ENCODE results near the gene TAPT1.

The TAPT1 gene

DNA sequence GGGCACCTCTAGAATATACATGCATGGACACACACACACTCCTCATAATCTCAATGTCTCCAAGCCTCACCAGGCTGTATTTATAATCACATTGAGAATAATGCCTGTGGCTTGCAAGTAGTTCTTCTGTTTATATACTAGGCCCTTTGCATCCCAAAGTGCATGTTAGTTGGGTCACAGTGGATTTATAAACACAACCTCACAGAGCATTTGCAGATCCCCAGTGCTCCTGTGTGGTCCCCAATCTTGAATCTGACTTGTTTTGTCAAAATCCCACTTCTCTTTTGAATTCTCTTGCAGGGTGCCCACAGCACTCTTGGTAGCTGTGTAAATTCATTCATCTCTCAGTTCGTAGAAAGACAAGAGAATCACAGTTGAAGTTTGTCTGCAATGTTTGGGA, 92.9 kb downstream of the TAPT1 start:
- no peak for DNase-seq (ENCODE audit: extremely low spot score)
- POLR2A ChIA-PET: no interaction called here
- no peak for TF ChIP-seq SUZ12 (IDR thresholded peaks at IDR 0.05)
- no peak for TF ChIP-seq FOXK2 (IDR thresholded peaks at IDR 0.05)
- TF ChIP-seq LEF1 (IDR thresholded peaks at IDR 0.05; ENCODE audit: borderline replicate concordance): no peak
- no peak for TF ChIP-seq L3MBTL2 (conservative IDR thresholded peaks at IDR 0.05)
- TF ChIP-seq ZNF384 (IDR thresholded peaks at IDR 0.05): no peak
- TF ChIP-seq CTBP1 (IDR thresholded peaks at IDR 0.05; ENCODE audit: borderline replicate concordance): no peak
- no peak for TF ChIP-seq FOXM1 (IDR thresholded peaks at IDR 0.05; ENCODE audit: borderline replicate concordance)
- CTCF ChIA-PET: no interaction called here

GRCh38 chr4:16131293-16131692, 95.0 kb downstream of the TAPT1 start:
- DNase-seq (ENCODE audit: extremely low spot score): no peak
- POLR2A ChIA-PET: no interaction called here
- TF ChIP-seq HDGF (IDR thresholded peaks at IDR 0.05; ENCODE audit: borderline replicate concordance) (no peak), L3MBTL2 (conservative IDR thresholded peaks at IDR 0.05) (no peak), NFRKB (IDR thresholded peaks at IDR 0.05) (no peak), BHLHE40 (IDR thresholded peaks at IDR 0.05; ENCODE audit: borderline replicate concordance) (no peak), FOXK2 (IDR thresholded peaks at IDR 0.05) (no peak), SUZ12 (IDR thresholded peaks at IDR 0.05) (no peak), PKNOX1 (IDR thresholded peaks at IDR 0.05) (no peak), ARNT (IDR thresholded peaks at IDR 0.05) (no peak), ZNF384 (IDR thresholded peaks at IDR 0.05) (no peak), FOXA1 (IDR thresholded peaks at IDR 0.05) (no peak), SP1 (IDR thresholded peaks at IDR 0.05) (no peak)
- CTCF ChIA-PET: no interaction called here

- POLR2A ChIA-PET: no interaction called here
- DNase-seq (ENCODE audit: extremely low spot score): no peak
- CTCF ChIA-PET: no interaction called here
- TF ChIP-seq SUZ12 (IDR thresholded peaks at IDR 0.05) (no peak), PKNOX1 (IDR thresholded peaks at IDR 0.05) (no peak), L3MBTL2 (conservative IDR thresholded peaks at IDR 0.05) (no peak), TARDBP (IDR thresholded peaks at IDR 0.05) (no peak), ELF4 (IDR thresholded peaks at IDR 0.05) (no peak), FOXK2 (IDR thresholded peaks at IDR 0.05) (no peak), ARNT (IDR thresholded peaks at IDR 0.05) (no peak), CTBP1 (IDR thresholded peaks at IDR 0.05; ENCODE audit: borderline replicate concordance) (no peak), BHLHE40 (IDR thresholded peaks at IDR 0.05; ENCODE audit: borderline replicate concordance) (no peak)
Measured at GRCh38 chr4:16129336-16129735, 96.9 kb downstream of the TAPT1 start.

DNA sequence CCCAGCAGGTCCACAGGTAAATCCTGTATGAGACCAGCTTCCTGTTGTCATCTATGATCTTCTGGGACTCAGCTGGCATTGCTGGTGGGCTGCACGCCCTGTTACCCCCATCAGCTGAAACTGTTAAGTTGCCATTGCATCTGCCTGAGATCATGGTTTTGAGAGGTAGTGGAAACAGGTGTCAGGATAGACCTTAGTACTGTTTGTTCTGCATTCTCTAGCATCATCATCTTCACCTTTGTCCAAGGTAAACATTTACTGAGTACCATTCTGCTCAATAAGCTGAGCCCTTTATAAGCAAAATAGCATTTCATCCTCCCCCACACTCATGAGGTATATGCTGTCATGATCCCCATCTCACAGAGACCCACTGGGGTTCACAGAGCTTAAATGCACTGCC, 99.6 kb downstream of the TAPT1 start:
- POLR2A ChIA-PET: no interaction called here
- CTCF ChIA-PET: interaction anchor here (1.2 kb wide), 1 partner anchor 8 kb away, joined by 3 read pairs; no protein-coding TSS in a partner anchor
- no peak for TF ChIP-seq FOXM1 (IDR thresholded peaks at IDR 0.05; ENCODE audit: borderline replicate concordance)
- no peak for TF ChIP-seq FOXK2 (IDR thresholded peaks at IDR 0.05)
- no peak for TF ChIP-seq PKNOX1 (IDR thresholded peaks at IDR 0.05)
- TF ChIP-seq L3MBTL2 (conservative IDR thresholded peaks at IDR 0.05): no peak
- no peak for TF ChIP-seq SP1 (IDR thresholded peaks at IDR 0.05)
- no peak for TF ChIP-seq LEF1 (IDR thresholded peaks at IDR 0.05; ENCODE audit: borderline replicate concordance)
- no peak for TF ChIP-seq ZNF384 (IDR thresholded peaks at IDR 0.05)
- DNase-seq (ENCODE audit: extremely low spot score): no peak

DNA sequence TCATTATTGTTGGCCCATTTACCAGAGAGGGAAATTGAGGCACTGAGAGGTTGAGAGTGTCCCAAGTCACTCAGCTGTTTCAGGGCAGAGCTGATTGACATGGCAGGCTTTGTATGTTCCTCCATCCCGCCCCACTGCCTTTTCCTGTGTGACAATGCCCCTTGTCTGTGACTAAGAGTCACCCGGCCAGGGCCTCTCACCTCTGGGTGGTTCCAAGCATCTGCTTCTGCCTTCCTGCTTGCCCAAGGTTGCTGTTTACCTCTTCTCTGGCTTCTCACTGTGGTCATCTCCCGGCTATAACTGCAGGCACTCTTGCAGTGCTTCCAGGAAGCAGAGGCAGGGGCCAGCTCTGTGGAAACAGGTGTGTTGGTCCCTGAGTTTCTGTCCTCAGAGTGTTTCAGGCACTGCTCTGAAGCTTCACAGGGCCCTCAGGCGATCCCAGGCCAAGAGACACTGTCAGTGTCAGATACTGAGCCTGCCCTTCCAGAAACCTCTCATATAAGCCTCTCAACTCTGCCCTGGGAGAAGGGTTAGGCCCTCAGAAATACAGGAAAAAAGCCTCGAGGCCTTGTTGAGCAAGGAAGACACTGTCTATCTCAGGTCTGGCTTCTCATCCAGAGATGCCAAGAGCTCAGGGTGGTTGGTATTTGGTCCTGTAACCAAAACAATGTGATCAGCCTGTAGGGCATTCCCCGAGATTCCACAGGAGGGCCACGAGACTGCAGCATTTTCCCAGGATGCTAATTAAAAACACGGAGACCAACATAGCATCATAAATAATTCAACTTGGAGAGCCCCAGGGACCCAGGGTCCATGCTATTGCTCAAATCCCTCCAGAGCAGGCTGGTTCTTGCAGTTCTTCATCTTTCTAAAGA, 100.5 kb downstream of the TAPT1 start:
- TF ChIP-seq HDGF (IDR thresholded peaks at IDR 0.05; ENCODE audit: borderline replicate concordance) (no peak), ARNT (IDR thresholded peaks at IDR 0.05) (no peak), CTBP1 (IDR thresholded peaks at IDR 0.05; ENCODE audit: borderline replicate concordance) (no peak), FOXA1 (IDR thresholded peaks at IDR 0.05) (no peak), TARDBP (IDR thresholded peaks at IDR 0.05) (no peak), PKNOX1 (IDR thresholded peaks at IDR 0.05) (no peak)
- ChIA-PET POLR2A (no interaction called here), CTCF (interaction anchor here (1.2 kb wide), 1 partner anchor 7 kb away, joined by 3 read pairs; no protein-coding TSS in a partner anchor)
- DNase-seq (ENCODE audit: extremely low spot score): no peak

GRCh38 chr4:16124232-16124631, 102.0 kb downstream of the TAPT1 start:
- ChIA-PET POLR2A (no interaction called here), CTCF (no interaction called here)
- DNase-seq (ENCODE audit: extremely low spot score): no peak
- no peak for TF ChIP-seq FOXK2 (IDR thresholded peaks at IDR 0.05)
- no peak for TF ChIP-seq LEF1 (IDR thresholded peaks at IDR 0.05; ENCODE audit: borderline replicate concordance)
- TF ChIP-seq BHLHE40 (IDR thresholded peaks at IDR 0.05; ENCODE audit: borderline replicate concordance): no peak
- TF ChIP-seq FOXA1 (IDR thresholded peaks at IDR 0.05): no peak
- no peak for TF ChIP-seq NFRKB (IDR thresholded peaks at IDR 0.05)
- no peak for TF ChIP-seq FOXM1 (IDR thresholded peaks at IDR 0.05; ENCODE audit: borderline replicate concordance)
- no peak for TF ChIP-seq ZNF384 (IDR thresholded peaks at IDR 0.05)
- TF ChIP-seq CTBP1 (IDR thresholded peaks at IDR 0.05; ENCODE audit: borderline replicate concordance): no peak
- no peak for TF ChIP-seq ARNT (IDR thresholded peaks at IDR 0.05)
- TF ChIP-seq SP1 (IDR thresholded peaks at IDR 0.05): no peak
- no peak for TF ChIP-seq TARDBP (IDR thresholded peaks at IDR 0.05)
- no peak for TF ChIP-seq HDGF (IDR thresholded peaks at IDR 0.05; ENCODE audit: borderline replicate concordance)
- TF ChIP-seq SUZ12 (IDR thresholded peaks at IDR 0.05): no peak
- TF ChIP-seq PKNOX1 (IDR thresholded peaks at IDR 0.05): no peak
- no peak for TF ChIP-seq L3MBTL2 (conservative IDR thresholded peaks at IDR 0.05)
- no peak for TF ChIP-seq ELF4 (IDR thresholded peaks at IDR 0.05)

Measured in HEK293T (cell line).